ENCODE measurements around the gene MMP28.

DNA sequence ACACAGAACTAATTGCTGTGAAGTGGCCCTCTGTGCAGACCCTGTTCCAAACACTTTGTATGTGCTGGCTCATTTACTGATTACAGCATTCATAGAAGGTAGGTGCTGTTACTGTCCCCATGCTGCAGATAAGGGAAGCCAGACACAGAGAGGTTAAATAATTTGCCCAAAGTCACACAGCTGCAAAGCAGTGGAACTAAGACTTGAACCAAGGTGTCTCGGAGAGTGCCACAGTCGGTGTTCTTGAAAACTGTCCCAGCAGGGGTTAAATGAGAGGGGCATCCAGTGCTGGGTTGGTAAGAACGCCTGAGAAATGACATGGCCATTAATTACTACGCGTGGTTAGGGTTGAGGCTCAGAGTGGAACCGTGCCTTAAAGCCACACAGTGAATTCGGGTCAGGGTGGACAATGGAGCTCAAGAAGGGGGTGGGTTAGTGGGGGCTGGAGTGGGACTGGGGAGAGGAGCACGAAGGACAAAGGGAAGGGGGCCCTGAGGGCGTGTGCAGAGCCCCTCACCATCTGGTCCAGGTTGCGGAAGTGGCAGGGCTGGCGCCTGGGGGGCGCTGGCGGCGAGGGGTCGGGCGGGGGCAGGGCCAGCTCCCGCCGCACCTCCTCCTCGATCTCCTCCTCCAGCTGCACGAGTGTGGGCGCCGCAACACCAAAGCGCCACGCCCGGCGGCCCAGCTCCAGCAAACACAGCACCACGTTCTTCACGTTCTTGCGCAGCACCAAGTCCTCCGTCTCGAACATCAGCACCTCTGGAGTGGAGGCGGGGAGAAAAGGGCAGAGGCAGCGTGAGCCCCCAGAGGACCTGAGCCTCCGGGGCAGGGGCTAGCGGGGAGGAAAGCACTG is 45.7 kb downstream of the MMP28 start:
- TF ChIP-seq, protein P1, sequence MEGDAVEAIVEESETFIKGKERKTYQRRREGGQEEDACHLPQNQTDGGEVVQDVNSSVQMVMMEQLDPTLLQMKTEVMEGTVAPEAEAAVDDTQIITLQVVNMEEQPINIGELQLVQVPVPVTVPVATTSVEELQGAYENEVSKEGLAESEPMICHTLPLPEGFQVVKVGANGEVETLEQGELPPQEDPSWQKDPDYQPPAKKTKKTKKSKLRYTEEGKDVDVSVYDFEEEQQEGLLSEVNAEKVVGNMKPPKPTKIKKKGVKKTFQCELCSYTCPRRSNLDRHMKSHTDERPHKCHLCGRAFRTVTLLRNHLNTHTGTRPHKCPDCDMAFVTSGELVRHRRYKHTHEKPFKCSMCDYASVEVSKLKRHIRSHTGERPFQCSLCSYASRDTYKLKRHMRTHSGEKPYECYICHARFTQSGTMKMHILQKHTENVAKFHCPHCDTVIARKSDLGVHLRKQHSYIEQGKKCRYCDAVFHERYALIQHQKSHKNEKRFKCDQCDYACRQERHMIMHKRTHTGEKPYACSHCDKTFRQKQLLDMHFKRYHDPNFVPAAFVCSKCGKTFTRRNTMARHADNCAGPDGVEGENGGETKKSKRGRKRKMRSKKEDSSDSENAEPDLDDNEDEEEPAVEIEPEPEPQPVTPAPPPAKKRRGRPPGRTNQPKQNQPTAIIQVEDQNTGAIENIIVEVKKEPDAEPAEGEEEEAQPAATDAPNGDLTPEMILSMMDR (IDR thresholded peaks at IDR 0.05): no peak
- TF ChIP-seq POLR2A (IDR thresholded peaks at IDR 0.05): no peak
